ENCODE results near the gene PLEKHM3. TPM values are rescaled to one million over a fixed set of nuclear protein-coding genes. Genes with fewer than 3 reads are reported as not detected.
A peak's percentile ranks its signal among the peaks of the same experiment; 100 is the strongest.

The PLEKHM3 gene
- total and polyA plus RNA-seq, 2 of the 13 experiments (the other 11 are each of a cell fraction or from before 2014, with no cell fraction given), result 4.5 to 4.7 TPM

DNA sequence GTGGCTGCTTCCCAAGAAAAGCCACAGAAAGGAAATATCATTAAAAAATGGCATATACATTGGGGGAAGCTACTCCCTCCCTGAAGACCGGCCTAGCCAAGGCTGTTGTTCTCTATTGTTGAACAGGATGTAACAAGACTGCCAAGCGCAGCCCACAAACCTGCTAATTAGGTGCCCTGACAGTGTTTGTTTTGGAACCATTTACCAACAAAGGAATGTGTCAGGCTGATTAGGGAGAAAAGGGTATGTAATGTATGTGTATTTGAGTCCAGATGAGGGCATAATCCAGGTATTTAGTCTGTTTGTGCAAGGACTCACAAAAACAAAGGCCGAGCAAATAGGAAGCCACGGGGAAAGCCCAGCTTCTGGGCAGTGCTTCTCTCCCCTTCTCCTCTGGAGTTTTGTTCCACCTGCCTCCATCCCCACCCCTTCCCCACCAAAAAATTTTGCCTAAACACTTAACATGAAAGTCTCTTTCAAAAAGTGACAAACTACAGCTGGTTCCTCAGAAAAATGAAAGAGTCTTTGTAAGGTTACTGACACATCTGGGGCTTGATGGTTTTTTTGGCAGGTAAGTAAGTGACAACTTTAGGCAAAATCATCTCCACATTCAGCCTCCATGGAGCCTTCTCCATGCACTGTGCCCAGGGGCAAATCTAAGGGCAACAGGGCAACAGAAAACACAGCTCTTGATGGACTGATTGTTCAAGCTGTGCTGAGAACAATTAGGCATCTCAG, 177.4 kb downstream of the PLEKHM3 start (continued):
- TF ChIP-seq, protein P1, sequence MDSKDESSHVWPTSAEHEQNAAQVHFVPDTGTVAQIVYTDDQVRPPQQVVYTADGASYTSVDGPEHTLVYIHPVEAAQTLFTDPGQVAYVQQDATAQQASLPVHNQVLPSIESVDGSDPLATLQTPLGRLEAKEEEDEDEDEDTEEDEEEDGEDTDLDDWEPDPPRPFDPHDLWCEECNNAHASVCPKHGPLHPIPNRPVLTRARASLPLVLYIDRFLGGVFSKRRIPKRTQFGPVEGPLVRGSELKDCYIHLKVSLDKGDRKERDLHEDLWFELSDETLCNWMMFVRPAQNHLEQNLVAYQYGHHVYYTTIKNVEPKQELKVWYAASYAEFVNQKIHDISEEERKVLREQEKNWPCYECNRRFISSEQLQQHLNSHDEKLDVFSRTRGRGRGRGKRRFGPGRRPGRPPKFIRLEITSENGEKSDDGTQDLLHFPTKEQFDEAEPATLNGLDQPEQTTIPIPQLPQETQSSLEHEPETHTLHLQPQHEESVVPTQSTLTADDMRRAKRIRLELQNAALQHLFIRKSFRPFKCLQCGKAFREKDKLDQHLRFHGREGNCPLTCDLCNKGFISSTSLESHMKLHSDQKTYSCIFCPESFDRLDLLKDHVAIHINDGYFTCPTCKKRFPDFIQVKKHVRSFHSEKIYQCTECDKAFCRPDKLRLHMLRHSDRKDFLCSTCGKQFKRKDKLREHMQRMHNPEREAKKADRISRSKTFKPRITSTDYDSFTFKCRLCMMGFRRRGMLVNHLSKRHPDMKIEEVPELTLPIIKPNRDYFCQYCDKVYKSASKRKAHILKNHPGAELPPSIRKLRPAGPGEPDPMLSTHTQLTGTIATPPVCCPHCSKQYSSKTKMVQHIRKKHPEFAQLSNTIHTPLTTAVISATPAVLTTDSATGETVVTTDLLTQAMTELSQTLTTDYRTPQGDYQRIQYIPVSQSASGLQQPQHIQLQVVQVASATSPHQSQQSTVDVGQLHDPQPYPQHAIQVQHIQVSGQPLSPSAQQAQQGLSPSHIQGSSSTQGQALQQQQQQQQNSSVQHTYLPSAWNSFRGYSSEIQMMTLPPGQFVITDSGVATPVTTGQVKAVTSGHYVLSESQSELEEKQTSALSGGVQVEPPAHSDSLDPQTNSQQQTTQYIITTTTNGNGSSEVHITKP (CRISPR knock-in tag; IDR thresholded peaks at IDR 0.05; ENCODE audit: low read depth), result no peak
- TF ChIP-seq SMAD1 (CRISPR knock-in tag; IDR thresholded peaks at IDR 0.05; ENCODE audit: borderline replicate concordance, low read depth), result no peak
- TF ChIP-seq ZFX (CRISPR knock-in tag; IDR thresholded peaks at IDR 0.05; ENCODE audit: low read depth), result peak; percentile 68
- no peak for TF ChIP-seq KLF15 (CRISPR knock-in tag; IDR thresholded peaks at IDR 0.05; ENCODE audit: borderline replicate concordance)
- 0 out of 2 replicates have a peak, but pooled peaks have one; percentile 39 for TF ChIP-seq ZNF766 (CRISPR knock-in tag; IDR thresholded peaks at IDR 0.05; ENCODE audit: borderline replicate concordance)
- TF ChIP-seq CEBPG (CRISPR knock-in tag; IDR thresholded peaks at IDR 0.05), result peak; percentile 81
- no peak for TF ChIP-seq RBFOX2 (IDR thresholded peaks at IDR 0.05; ENCODE audit: low read depth, low read length)
- TF ChIP-seq, protein P2, sequence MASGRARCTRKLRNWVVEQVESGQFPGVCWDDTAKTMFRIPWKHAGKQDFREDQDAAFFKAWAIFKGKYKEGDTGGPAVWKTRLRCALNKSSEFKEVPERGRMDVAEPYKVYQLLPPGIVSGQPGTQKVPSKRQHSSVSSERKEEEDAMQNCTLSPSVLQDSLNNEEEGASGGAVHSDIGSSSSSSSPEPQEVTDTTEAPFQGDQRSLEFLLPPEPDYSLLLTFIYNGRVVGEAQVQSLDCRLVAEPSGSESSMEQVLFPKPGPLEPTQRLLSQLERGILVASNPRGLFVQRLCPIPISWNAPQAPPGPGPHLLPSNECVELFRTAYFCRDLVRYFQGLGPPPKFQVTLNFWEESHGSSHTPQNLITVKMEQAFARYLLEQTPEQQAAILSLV (CRISPR knock-in tag; IDR thresholded peaks at IDR 0.05; ENCODE audit: borderline replicate concordance), result no peak
- no peak for TF ChIP-seq EED (CRISPR knock-in tag; IDR thresholded peaks at IDR 0.05)
- TF ChIP-seq TAF15 (IDR thresholded peaks at IDR 0.05; ENCODE audit: low read depth, low read length, poor library complexity, severe bottlenecking), result no peak
- TF ChIP-seq MTA1 (CRISPR knock-in tag; IDR thresholded peaks at IDR 0.05; ENCODE audit: borderline replicate concordance), result no peak
- TF ChIP-seq, protein P3, sequence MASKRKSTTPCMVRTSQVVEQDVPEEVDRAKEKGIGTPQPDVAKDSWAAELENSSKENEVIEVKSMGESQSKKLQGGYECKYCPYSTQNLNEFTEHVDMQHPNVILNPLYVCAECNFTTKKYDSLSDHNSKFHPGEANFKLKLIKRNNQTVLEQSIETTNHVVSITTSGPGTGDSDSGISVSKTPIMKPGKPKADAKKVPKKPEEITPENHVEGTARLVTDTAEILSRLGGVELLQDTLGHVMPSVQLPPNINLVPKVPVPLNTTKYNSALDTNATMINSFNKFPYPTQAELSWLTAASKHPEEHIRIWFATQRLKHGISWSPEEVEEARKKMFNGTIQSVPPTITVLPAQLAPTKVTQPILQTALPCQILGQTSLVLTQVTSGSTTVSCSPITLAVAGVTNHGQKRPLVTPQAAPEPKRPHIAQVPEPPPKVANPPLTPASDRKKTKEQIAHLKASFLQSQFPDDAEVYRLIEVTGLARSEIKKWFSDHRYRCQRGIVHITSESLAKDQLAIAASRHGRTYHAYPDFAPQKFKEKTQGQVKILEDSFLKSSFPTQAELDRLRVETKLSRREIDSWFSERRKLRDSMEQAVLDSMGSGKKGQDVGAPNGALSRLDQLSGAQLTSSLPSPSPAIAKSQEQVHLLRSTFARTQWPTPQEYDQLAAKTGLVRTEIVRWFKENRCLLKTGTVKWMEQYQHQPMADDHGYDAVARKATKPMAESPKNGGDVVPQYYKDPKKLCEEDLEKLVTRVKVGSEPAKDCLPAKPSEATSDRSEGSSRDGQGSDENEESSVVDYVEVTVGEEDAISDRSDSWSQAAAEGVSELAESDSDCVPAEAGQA (IDR thresholded peaks at IDR 0.05; ENCODE audit: low read depth), result no peak
- TF ChIP-seq, protein P3 (CRISPR knock-in tag; IDR thresholded peaks at IDR 0.05; ENCODE audit: borderline replicate concordance), result no peak
- no peak for TF ChIP-seq ZNF446 (CRISPR knock-in tag; IDR thresholded peaks at IDR 0.05)
- no peak for TF ChIP-seq ZSCAN22 (CRISPR knock-in tag; IDR thresholded peaks at IDR 0.05)
- no peak for TF ChIP-seq ZNF619 (CRISPR knock-in tag; IDR thresholded peaks at IDR 0.05)
- peak; percentile 78; the same call in 1 of the 2 replicates for TF ChIP-seq GZF1 (CRISPR knock-in tag; IDR thresholded peaks at IDR 0.05)
- TF ChIP-seq RARG (CRISPR knock-in tag; IDR thresholded peaks at IDR 0.05; ENCODE audit: low read depth), result no peak
- TF ChIP-seq IKZF4 (CRISPR knock-in tag; IDR thresholded peaks at IDR 0.05; ENCODE audit: borderline replicate concordance, low read depth, not compliant biosample characterization), result no peak

Data from HepG2 (cell line).